Activated CD8-positive, alpha-beta memory T cell treated with anti-CD3 and anti-CD28 coated beads, Interleukin-2, amount 50 U/mL, for 4 hours (primary cell): ENCODE measurements around the gene FIBP.
A peak's percentile ranks its signal among the peaks of the same experiment; 100 is the strongest.

Experiments
- DNase-seq: peaks from one replicate; pipeline ENCODE4 v3.0.0-alpha.2; 2020

FIBP gene

GRCh38 chr11:65912845-65913244, 24.6 kb upstream of the FIBP start:
- DNase-seq, result no peak

- no peak for DNase-seq
These were observed 23.7 kb upstream of the FIBP start for GRCh38 chr11:65911682-65912568.

- no peak for DNase-seq
These were observed 19.6 kb upstream of the FIBP start for GRCh38 chr11:65907878-65908277.

- no peak for DNase-seq
These were observed 18.3 kb upstream of the FIBP start for GRCh38 chr11:65906602-65907001.

- no peak for DNase-seq
These were observed 15.4 kb upstream of the FIBP start for GRCh38 chr11:65903715-65904114.

- DNase-seq, result no peak
These were observed 14.8 kb upstream of the FIBP start for GRCh38 chr11:65903068-65903481.

GRCh38 chr11:65900899-65901180, 12.6 kb upstream of the FIBP start:
- no peak for DNase-seq

GRCh38 chr11:65900125-65900898, 12.0 kb upstream of the FIBP start, which contains the start of gene FOSL1:
TSS of gene FOSL1 (minus strand) at chr11:65900388. CDS start at chr11:65900339, 49 bp downstream.
- peak; percentile 94 for DNase-seq

GRCh38 chr11:65899356-65900124, 11.3 kb upstream of the FIBP start:
- DNase-seq, result peak; percentile 82

- no peak for DNase-seq
These were observed 10.5 kb upstream of the FIBP start for GRCh38 chr11:65898656-65899355.

GRCh38 chr11:65897020-65897471, 8.8 kb upstream of the FIBP start:
- no peak for DNase-seq

- DNase-seq, result no peak
These were observed 8.0 kb upstream of the FIBP start for GRCh38 chr11:65896034-65896999.

- DNase-seq, result no peak
These were observed 7.3 kb upstream of the FIBP start for GRCh38 chr11:65895482-65895981.

- no peak for DNase-seq
These were observed 5.8 kb upstream of the FIBP start for GRCh38 chr11:65894034-65894591.

GRCh38 chr11:65892661-65893317, 4.5 kb upstream of the FIBP start:
- no peak for DNase-seq

GRCh38 chr11:65892137-65892540, 3.9 kb upstream of the FIBP start:
- DNase-seq, result peak; percentile 41

- DNase-seq, result peak; percentile 47
These were observed 3.2 kb upstream of the FIBP start for GRCh38 chr11:65891219-65892136.

- peak; percentile 99 for DNase-seq
These were observed 2.3 kb upstream of the FIBP start, which contains the start of gene CCDC85B for GRCh38 chr11:65890324-65891218. TSS of gene CCDC85B (plus strand) at chr11:65890673. CDS start at chr11:65890784, 111 bp downstream.
